Left renal pelvis (tissue), 4 donors: ENCODE data around the gene GPR180. TPM values are rescaled to one million over a fixed set of nuclear protein-coding genes. Genes with fewer than 3 reads are reported as not detected.

Experiments used
- DNase-seq, 4 donors: peaks; one replicate each; pipeline ENCODE4 v3.0.0-alpha.2; 2013; ENCODE audit warnings: low read depth in 4 of 4, low spot score in 3 of 4
- polyA plus RNA-seq, 4 donors: library from polyadenylated mRNA; unstranded; fragments of 120-200 nt; gene quantifications; one replicate each; pipeline ENCODE4 v1.2.1, GENCODE V29; 2013; ENCODE audit not compliant: insufficient read length in 4 of 4

GPR180 gene
- polyA plus RNA-seq, 4 donors, result 7.9 to 11.1 (median 10.2) TPM

DNA sequence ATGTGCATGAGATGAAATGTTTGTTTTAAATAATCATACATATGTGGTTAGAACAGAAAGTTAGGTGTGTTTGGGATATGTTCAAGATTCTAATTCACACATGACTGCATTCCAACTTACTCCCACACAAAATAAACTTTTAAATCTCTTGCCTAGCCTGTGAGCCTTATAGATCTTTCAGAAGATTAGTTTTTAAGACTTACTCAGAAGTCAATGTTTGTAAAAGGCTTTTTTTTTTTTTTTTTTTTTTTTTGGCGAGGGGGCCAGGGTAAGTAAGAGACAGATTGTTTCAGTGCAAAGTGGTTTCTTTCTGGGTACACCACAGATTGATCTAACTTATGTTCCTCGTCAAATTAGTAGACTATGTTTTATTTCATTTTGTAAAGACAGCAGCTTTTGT lies 39.1 kb downstream of the GPR180 start:
- DNase-seq, result no peak

DNA sequence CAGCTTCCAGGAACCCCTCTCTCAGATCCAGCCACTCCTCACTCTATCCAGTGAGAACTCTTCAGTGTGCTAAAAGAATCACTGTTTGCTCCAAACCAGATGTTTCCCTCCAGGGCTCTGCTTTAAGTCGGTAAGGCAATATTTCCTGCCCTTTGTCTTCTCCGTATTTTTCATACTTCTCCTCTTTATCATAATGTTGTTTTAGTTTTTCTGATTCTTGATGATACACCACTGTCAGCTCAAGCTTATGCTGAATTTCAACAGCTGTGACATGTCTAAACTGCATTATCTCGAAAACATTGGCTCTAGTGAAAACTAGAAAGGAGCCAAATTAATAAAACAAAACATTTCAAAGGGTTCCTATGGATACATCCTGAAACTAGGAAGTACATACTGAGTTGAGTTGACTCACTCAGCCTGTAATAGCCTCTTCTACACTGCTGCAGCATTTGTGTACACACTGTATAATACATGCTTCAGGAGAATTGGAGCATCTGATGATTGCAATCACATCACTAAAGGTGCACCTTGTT lies 39.8 kb downstream of the GPR180 start:
- DNase-seq, result peak in 2 of 4 donors; percentile 32 to 42

DNA sequence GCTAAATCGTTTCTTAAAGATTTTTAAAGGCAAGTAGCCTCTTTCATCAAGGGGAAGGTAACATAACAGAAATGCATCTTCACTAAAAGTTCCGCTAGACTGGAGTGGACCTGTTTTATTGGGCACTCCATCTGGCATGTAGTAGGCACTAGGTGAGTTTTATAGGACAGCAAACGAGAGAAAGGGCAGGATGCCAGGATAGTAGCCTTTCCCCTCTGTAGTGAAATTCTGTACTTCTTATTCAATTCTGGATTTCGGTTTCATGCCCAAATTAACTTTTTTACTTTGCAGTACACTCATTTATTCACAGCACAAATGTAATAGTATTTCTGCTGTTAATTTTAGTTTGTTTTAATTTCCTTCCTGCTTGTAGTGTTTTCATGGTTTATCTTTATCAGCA lies 45.2 kb downstream of the GPR180 start:
- DNase-seq, result no peak

DNA sequence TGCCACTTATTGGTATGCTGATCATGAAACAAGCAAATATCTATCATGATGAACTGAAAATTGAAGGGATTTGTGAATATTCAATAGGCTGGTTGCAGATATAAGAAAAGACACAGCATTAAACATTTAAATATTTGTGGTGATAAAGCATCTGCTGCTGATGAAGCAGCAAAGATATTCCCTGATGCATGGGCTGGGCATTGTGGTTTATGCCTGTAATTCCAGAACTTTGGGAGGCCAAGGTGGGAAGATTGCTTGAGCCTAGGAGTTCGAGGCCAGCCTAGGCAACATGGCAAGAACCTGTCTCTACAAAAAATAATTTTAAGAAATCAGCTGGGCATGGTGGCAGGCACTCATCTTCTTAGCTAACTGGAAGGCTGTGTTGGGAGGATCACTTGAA lies 54.5 kb downstream of the GPR180 start:
- no peak for DNase-seq

DNA sequence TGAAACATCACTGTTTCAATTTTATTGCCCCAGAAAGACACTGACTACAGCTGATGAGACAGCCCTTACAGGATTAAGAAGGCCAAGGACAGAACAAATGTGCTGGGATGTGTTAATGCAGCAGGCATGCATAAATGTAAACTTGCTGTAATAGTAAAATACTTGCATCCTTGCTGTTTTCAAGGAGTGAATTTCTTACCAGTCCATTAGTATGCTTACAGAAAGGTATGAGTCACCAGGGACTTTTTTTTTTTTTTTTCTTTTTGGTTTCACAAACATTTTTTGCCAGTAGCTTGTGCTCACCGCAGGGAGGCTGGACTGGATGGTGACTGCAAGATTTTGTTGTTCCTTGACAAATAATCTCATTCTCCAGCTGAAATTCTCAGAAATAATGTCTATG lies 55.1 kb downstream of the GPR180 start:
- DNase-seq, result no peak

DNA sequence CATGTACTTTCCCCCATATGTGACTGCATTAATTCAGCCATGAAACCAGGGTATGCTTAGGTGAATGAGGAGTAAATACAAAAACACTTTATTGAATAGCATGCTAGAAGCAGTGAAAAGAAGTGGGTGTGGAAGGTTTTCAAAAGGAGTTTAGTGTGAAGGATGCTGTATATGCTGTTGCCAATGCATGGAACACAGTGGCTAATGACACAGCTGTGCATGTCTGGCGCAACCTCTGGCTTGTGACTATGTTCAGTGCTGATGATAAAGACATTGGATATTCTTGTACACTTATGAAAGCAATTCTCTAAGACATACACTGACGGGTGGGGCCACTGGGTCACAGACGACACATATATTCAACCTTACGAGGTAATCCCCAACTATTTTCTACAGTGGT lies 55.5 kb downstream of the GPR180 start:
- DNase-seq, result no peak

DNA sequence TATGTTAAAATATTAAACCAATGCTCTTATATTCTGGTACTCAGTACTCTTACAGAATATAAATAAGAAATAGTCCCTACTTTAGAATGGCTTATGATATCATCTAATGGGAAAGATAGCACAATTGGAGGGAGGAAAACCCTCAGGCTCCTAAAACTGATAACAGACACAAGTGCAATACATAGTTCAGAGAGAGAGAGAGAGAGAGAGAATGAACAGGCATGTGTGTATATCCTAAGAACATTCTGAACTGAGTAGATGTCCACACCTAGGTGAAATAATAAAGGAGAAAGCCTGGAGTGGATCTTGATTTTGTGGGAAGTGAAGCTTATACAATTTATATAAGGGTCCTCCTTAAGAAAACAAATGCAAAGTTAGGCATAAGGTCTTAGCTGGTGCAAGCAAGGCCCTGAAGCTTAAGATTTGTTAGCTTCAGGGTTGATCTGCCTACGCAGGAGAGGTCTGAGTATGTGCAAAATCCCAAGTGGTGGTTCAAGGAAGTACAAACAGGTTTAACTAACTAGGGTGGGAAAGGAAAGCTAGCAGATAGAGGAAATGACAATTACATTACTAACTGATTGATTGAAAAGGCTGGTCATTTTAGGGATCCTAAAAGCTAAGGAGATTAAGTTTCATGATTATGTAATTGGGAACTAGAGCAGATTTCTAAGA lies 57.4 kb downstream of the GPR180 start:
- DNase-seq, result no peak

DNA sequence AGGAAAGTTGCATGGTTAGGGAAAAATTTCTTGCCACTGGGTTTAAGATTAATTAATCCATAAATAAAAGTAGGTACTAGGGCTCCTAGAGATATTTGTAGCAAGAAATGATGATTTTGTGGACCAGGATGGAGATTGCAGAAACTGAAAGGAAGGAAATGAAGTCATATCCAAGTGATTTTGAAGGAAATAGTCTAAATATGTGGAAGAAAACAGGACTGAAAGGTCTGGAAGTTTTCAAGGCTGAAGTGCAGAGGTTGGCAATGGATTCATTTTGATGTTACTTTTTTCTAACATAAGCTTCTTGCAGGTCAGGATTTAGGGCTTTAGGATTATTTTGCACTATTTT lies 57.9 kb downstream of the GPR180 start:
- no peak for DNase-seq

DNA sequence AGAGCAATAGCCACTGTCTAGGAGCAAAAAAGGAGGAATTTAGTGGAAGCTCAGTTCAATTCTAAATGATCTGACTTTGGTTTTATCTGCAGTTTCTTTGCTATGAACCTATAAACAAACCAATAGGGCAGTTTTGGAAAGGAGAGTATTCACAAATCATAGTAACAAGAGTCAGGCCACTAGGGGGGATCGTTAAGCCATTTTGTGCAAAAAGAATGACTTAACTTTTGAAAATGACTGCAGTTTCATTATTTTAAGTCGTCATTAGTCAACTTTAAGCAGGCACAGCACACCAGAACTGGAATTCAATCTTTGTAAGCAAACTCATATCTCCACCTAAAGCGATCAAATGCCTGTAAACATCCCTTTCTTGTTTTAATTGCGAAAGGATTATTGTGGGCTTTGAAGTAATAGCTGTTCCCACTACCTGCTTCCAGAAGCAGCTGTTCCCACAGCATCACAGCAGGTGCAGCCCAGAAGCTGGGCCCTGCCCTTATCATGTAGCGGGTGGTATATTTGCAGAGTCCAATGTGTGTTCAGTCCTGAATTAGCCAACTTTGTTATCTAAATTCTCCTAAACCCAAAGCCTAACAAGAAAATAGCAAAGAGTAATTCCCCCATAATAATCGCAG lies 59.2 kb downstream of the GPR180 start:
- no peak for DNase-seq

DNA sequence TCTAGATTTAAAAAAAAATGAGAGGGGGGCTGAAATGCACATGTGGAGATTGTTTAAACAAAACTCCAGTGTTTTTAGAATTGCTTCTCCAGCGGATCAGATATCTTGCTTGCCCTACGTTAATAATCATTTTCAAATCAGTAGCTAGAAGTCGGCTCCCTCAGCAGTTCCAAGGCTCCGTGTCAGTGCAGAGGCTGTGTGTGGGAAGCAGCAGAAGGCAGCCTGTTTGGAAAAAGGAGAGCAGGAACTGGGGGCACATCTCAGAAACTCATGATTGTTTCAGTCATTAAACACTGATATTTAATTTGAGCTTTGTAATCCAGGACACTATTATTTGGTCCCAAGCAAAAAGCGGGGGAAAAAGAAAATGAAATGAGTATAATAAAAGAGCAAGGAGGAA lies 59.7 kb downstream of the GPR180 start:
- DNase-seq, result no peak

DNA sequence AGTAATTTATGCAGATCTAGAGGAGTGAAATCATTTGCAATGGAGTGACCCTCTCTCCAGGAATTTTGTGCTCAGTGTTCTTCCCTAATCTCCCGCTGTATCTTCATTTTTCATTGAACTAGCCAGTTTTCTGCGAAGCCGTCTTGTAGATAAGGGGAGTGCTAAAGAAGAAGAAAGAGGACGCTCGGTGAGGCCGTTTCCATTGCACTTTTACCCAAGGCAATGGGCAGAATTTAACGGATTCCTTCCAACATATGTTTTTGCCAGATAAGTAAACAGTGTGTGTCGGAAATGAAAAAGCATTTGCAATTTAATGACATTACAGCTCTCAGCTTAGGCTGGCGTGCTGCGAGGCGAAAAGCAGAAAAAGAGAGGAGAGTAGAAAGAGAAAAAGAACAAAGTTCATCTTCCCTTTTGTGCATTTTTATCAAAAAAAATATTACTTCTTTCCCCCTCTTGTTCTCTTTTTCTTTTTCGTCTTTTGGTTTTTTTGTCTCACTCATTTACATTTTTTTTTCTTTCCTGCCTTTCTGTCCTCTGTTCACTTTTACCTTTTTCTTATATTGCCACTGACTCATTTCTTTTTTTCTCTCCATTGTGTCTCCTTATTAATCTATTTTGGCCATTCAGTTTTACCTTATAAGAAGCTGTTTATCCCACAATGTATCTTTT lies 60.8 kb downstream of the GPR180 start:
- DNase-seq, result no peak

DNA sequence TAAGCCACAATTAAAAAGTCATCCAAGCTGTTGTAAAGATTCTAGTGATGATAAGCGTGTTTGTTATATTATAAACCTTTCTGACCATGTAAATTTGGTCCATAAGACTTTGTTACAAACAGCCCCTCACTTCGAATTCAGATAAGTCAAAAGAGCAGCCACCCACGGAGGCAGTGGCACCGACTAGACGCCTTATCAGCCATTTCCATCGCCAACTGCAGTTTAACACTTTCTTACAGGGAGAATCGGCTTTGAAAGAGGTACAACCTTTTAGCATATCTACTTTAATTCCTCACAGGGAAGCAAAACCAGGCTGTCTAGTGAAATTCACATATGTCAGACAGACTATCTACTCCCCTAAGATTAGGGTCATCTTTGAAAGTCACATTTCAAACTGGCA lies 63.2 kb downstream of the GPR180 start:
- no peak for DNase-seq

DNA sequence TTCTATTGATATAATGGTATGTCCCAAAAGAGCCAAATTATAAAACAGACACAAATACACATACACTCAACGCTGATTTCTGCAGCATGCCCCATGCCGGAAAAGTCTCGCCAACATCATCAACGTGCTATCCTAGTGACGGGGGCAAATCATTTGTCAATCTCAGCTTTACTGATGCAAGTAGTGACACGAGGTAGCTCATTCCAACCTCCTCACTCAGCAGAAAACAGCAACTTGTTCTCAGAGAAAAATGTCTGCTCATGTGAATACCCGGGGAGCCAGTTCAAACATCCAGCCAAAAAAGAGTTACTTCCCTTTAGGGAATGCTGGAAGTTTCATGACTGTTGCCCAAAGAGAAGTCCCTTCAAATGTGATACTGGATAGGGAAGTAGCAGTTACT lies 64.4 kb downstream of the GPR180 start:
- DNase-seq, result no peak

DNA sequence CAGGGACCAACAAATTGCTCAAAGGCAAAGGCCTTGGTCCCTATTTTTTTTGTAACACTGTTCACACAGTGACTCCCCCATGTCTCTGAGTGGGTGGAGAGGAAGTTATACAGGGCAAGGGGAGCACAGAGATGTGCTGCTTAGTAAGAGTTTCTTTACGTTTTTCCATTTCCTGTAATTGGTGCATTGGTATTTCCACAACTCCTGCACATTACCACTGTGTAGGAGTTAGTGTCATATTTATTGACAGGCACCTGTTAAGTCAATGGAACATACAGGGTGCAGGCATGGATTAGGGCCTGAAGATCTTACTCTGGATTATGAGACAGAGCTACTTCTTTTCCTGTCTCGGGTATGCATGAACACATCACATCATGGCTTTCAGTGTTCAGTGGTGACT lies 65.5 kb downstream of the GPR180 start:
- no peak for DNase-seq

DNA sequence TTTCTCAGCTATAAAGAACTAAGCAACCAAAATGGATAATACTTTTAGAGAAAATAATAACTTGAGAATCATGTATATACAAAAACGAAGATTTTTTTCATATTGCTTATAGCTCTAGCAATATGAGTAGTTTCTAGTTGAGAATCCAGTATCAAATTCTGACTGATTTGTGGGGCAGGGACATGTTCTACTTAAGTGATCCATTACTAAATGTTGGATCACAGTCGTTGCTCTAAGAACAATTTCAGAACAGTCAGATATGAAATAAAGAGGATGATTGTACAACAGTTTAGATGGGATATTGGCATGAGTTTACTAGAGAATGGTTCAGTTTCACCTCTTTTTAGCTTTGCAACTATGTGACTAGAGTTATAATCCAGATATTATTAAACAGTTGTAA lies 70.7 kb downstream of the GPR180 start:
- no peak for DNase-seq

DNA sequence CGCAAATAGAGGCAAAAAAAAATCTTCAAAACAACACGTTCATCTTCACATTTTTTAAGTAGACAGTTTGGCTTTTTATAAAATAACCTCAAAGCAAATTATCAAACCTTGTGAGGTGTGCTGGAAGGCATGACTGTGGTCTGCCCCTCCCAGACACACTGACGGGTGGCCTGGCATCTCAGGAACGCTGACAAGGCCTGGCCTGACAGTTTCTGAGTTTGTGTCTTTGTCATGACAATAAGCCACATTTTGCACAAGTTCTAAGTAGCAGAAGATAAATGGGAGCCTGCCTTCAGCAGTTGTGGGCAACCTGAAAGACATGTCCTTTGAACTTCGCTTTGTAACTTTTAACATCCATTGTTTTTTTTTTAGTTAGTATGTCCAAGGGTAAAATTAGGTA lies 72.2 kb downstream of the GPR180 start:
- DNase-seq, result no peak

DNA sequence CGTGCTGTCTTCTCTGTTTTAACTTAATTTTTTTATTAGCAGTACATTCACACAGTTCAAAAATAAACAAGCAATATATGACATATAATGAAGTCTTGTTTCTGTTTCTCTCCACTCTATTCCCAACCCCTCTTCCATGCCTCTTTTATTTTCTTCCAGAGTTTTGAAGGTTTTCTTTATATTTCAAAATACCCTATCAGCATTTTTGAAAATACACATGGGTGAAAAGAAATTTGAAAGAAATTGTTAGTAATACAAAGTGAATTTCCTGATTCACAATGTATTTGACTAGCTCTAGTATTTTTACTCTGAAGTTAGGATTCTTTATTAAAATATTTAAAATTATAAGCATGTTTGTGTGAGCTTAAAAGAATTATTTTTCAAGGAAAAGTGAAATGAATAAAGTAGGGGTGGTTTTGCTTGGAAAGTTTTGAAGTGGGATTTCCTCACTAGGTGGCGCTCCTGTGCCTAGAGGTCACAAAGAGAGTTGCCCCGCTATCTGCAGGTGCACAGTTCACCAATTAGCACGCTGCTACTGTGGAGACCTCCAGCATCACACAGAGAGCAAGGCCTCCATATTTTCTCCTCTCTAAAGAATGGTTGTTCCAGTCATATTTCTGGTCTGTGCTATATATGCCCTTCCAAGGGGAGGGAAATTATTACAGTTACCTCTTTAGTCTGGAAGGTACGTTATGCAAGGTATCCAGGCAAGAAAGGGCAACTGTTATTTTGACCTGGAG lies 73.1 kb downstream of the GPR180 start:
- DNase-seq, result peak in 1 of 4 donors; percentile 6

DNA sequence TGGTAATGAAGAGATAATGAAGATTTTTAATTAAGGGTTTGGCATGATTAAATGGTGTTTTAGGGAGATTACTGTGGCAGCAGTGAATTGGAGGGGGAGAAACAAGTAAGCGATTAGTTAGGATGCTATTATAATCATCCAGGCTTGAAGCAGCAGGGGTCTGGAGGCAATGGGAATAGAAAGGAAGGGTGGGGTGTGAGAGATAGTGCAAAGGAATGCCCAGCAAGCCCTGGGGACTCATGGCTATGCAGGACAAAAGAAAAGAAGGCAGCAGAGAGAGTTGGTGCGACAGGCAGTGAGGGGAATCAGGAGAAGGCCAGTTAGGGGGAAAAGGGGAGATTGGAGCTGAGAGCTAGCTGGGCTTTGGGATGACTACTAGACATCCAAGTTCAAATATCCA lies 76.1 kb downstream of the GPR180 start:
- DNase-seq, result no peak

DNA sequence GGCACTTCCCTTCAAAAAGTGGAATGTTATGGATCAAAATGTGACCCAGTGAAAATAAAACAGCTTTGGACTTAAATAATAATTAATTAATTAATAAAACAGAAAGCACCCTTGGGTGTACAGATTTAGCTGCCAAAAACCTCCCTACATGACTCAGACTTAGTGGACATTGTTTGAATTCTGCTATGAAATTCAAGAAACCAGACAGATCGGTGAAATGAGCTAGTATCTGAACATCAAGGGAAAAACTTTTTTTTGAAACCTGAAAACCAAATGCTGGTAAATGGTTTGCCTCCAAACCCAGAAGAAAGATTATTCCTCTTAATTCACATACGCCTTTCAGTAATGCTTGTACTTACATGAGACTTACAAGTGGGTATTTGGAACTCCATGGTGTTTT lies 77.2 kb downstream of the GPR180 start:
- DNase-seq, result no peak

DNA sequence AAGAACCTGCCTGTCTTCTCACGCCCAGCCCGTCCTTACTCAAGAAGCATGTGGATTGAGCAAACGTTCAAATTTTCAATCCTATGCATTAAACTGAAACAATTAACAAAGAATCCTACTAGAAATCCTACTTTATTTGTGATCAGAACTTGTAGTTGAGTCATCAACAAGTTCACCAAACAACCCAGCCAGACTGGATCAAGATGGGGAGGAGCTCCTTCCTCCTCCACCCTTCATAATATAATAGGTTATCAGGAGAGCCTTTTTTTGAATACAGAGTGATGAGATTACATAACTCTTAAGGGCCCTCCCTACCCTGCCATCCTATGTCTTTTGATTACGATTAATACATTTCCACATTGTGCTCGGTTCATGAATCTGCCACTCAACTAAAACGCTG lies 78.0 kb downstream of the GPR180 start:
- no peak for DNase-seq

DNA sequence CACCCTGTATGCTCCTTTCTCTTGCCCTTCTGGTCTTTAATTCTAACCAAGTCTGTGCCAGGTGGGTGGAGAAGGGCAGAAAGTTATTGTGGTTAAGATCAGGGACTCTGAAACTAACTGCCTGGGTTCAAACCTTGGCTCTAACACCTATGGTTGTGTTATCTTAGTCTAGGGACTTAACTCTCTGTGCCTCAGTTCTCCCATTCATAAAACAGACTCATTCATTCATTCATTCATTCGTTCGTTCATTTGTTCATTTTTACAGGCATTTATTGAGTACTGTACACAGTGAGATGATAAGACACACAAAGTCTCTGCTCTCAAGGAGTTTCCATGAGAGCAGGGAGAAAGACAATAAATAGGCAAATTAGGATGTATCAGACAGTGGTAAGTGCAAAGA lies 80.6 kb downstream of the GPR180 start:
- no peak for DNase-seq
